Esophagus squamous epithelium (tissue), 5 donors: Measurements from ENCODE around the gene DOCK2. TPM values are rescaled to one million over a fixed set of nuclear protein-coding genes. Genes with fewer than 3 reads are reported as not detected.

ENCODE experiments used
- DNase-seq: peaks from one replicate; lab custom pipeline; 2025; lab: John Stamatoyannopoulos, UW
- H3K27ac ChIP-seq, 4 donors: fragments of 200-600 bp; sonication (generic); one replicate each; pipeline ENCODE4 v1.5.1; 2016 to 2019; ENCODE audit warnings: mild to moderate bottlenecking in 1 of 4
- H3K27me3 ChIP-seq, 4 donors: fragments of 200-600 bp; sonication (generic); 1 replicate in 3 of 4; 2 replicates in 1 of 4; pipeline versions ENCODE4 v1.5.1 to v1.6.0; 2017 to 2021; ENCODE audit warnings: antibody characterized with exemption in 1 of 4
- H3K36me3 ChIP-seq, 3 donors: fragments of 200-600 bp; sonication (generic); one replicate each; pipeline ENCODE4 v1.5.1; 2016 to 2019
- H3K4me1 ChIP-seq, 3 donors: fragments of 200-600 bp; sonication (generic); one replicate each; pipeline ENCODE4 v1.5.1; 2017 to 2019
- H3K4me3 ChIP-seq, 4 donors: fragments of 200-600 bp; sonication (generic); 1 replicate in 3 of 4; 2 replicates in 1 of 4; pipeline ENCODE4 v1.5.1; 2016 to 2019; ENCODE audit warnings: mild to moderate bottlenecking in 2 of 4, moderate library complexity in 1 of 4
- H3K9me3 ChIP-seq, 3 donors: fragments of 200-600 bp; sonication (generic); one replicate each; pipeline ENCODE4 v1.5.1; 2016 to 2019
- CTCF ChIP-seq, 6 experiments: fragments of 450-650 bp in 4 of 6; fragments of 200-600 bp in 2 of 6; sonication (generic) in 2 of 6; IDR thresholded peaks; one replicate each; pipeline ENCODE4 v1.5.1; 2016 to 2019; ENCODE audit warnings: antibody characterized with exemption in 6 of 6, mild to moderate bottlenecking in 4 of 6, moderate library complexity in 4 of 6
- POLR2A ChIP-seq, 4 donors: fragments of 450-650 bp; IDR thresholded peaks; one replicate each; pipeline ENCODE4 v1.6.1; 2017; ENCODE audit warnings: antibody characterized with exemption in 4 of 4, mild to moderate bottlenecking in 4 of 4, moderate library complexity in 3 of 4
- WGBS, 2 donors: methylation state at CpG; one replicate each; pipeline ENCODE4 v1.1.5; 2018; 5-methylcytosine and 5-hydroxymethylcytosine counted together
- intact Hi-C: fragments of 100-400 bp; cut with DNase I; formaldehyde crosslinking; loops from one replicate; pipeline ENCODE4 v1.15.0; 2022
- total RNA-seq, 4 donors: library from RNA; depleted of rRNA; stranded (reverse); fragments of >200 nt; gene quantifications; one replicate each; pipeline ENCODE4 v1.1.0, GENCODE V29; 2016
- donor health status: DM: yes; HTN: yes; CAD: no.

Gene DOCK2
- total RNA-seq, 4 donors from 2014 or later: 4.1 to 14.5 (median 10.0) TPM

DNA sequence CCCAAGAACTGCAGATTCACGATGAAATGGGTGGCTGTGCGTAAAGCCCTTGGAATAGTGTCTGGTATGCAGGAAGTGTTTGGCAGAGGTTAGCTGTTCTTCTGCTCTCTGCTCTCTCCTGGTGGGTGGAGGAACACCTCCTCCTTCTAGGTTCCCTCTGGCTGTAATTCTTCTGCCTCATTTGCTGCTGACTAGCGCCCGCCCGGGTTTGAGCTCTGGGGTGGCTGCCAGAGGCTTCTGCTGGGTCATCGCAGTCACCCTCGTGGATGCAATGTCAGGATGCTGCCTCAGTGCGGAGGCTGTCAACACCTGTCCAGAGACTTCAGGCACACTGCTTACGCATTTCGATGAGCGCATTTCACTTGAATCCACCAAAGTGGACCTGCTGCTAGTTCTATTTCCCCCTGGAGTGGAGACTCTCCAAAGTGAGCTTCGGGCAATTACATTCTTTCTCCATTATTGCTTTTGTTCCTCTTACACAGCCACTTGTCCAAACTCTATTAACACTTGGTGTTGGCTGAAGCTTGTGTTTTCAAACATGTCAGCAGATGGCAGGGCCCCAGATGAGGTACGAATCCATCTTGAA, 11.7 kb downstream of the DOCK2 start:
- no peak for TF ChIP-seq POLR2A (IDR thresholded peaks at IDR 0.05)
- Histone ChIP-seq H3K9me3 (no peaks in the 10 kb centered on the region), H3K36me3 (no peaks in the 10 kb centered on the region), H3K27ac (no peak overlapping the region), H3K27me3 (peaks cover 0 to 14% (median 0%) of the 10 kb centered on the region in 4 donors), H3K4me1 (peaks cover 0 to 28% (median 13%) of the 10 kb centered on the region in 3 donors), H3K4me3 (no peak overlapping the region)
- WGBS, 2 donors: 67 to 68% methylated on average over 10 to 13 of the region's 13 CpGs
- intact Hi-C loops: no loop called here
- DNase-seq: no peak

GRCh38 chr5:169649486-169649885, 12.4 kb downstream of the DOCK2 start:
- WGBS, 2 donors: 66 to 76% methylated on average over 7 of the region's 7 CpGs
- DNase-seq: no peak
- H3K4me1 ChIP-seq: peaks cover 0 to 28% (median 13%) of the 10 kb centered on the region in 3 donors
- no peaks in the 10 kb centered on the region for H3K9me3 ChIP-seq
- H3K36me3 ChIP-seq: no peaks in the 10 kb centered on the region
- no peak overlapping the region for H3K27ac ChIP-seq
- H3K4me3 ChIP-seq: no peak overlapping the region
- H3K27me3 ChIP-seq: peaks cover 0 to 14% (median 0%) of the 10 kb centered on the region in 4 donors
- intact Hi-C loops: no loop called here
- TF ChIP-seq CTCF (IDR thresholded peaks at IDR 0.05) (no peak), POLR2A (IDR thresholded peaks at IDR 0.05) (no peak)

DNA sequence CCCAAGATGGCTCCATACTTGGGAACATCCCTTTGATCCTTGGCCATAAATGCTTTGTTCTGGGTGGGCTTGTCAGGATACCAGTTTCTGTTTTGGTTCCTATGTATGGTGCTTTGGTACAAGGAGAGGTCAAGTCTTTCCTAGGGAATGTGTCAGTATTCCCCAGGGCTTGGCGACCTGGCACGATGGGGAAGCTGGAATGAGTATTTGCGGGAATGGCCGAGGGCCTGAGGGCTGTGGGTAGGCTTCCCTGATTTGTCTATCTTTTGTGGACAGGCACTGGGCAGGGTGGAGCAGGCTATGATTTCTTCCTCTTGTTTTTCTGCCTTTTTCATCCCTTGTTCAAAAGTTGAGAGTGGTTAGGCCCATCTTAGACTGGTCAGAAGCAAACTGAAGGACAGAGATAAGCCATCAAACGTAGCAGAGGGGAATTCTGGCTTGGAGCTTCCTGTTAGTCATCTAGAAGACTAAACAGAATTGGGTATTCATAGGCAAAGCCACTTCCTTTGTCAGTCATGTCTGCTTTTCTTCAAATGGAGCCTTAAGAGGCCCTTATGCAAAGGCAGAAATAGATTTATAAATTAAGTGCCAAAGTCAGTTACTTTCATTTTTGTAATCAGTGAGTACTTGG, 13.7 kb downstream of the DOCK2 start:
- H3K27me3 ChIP-seq: peaks cover 0 to 14% (median 0%) of the 10 kb centered on the region in 4 donors
- H3K36me3 ChIP-seq: no peaks in the 10 kb centered on the region
- H3K4me3 ChIP-seq: no peak overlapping the region
- 40 to 52% methylated on average over 2 to 5 of the region's 5 CpGs for WGBS, 2 donors
- intact Hi-C loops: no loop called here
- no peak for DNase-seq
- TF ChIP-seq CTCF (IDR thresholded peaks at IDR 0.05): no peak
- TF ChIP-seq POLR2A (IDR thresholded peaks at IDR 0.05): no peak
- peak overlapping the region in 1 of 4 donors; percentile 17 for H3K27ac ChIP-seq
- H3K4me1 ChIP-seq: peaks cover 0 to 28% (median 13%) of the 10 kb centered on the region in 3 donors
- no peaks in the 10 kb centered on the region for H3K9me3 ChIP-seq

DNA sequence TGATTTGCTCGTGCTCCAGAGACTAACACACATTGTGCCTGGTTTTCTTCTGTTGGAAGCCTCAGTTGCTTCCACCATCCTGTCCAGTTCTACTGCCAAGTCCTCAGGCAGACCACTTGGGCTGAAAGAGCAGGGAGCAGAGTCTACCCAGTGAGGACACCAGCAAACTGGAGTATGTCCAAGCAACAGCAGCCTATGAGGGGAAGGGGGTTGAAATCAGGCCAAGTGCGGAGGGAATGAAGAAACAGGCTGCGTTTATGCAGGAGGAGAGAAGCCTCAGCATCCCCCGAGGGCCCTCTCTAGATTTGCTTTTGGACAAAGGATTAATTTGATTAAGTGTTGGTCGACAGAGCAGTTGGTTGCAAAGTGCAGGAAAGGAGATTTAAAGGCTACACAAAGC, 14.5 kb downstream of the DOCK2 start:
- no peaks in the 10 kb centered on the region for H3K9me3 ChIP-seq
- H3K36me3 ChIP-seq: no peaks in the 10 kb centered on the region
- H3K4me1 ChIP-seq: peaks cover 0 to 28% (median 13%) of the 10 kb centered on the region in 3 donors
- no peak overlapping the region for H3K27ac ChIP-seq
- TF ChIP-seq CTCF (IDR thresholded peaks at IDR 0.05) (no peak), POLR2A (IDR thresholded peaks at IDR 0.05) (no peak)
- no peak overlapping the region for H3K4me3 ChIP-seq
- intact Hi-C loops: no loop called here
- 33 to 48% methylated on average over 5 of the region's 5 CpGs for WGBS, 2 donors
- DNase-seq: no peak
- H3K27me3 ChIP-seq: peaks cover 0 to 14% (median 0%) of the 10 kb centered on the region in 4 donors

DNA sequence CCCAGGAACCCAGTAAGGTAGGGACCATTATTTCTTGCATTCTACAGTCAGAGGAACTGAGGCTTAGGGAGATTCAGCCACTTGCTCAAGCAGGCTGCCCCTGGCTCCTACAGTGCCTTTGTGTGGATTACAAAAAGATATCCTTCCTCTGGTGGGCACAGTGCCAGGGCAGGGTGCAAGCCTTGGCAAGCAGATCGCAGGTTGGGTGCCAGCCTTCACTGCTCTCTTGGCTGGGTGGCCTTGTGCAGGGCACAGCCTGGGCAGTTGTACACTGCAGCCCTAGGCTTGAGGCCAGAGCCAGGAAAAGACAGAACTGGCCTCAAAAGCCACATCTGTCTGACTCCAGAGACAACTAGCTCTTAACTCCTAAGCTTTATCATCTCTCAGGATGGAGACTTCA, 15.0 kb downstream of the DOCK2 start:
- peaks cover 0 to 11% (median 0%) of the 10 kb centered on the region in 4 donors for H3K27me3 ChIP-seq
- H3K9me3 ChIP-seq: no peaks in the 10 kb centered on the region
- DNase-seq: no peak
- WGBS, 2 donors: 0% methylated on average over 1 of the region's 1 CpG; no CpG with 5 or more reads in 1 of the 2 donors
- no peak overlapping the region for H3K4me3 ChIP-seq
- TF ChIP-seq CTCF (IDR thresholded peaks at IDR 0.05) (no peak), POLR2A (IDR thresholded peaks at IDR 0.05) (no peak)
- H3K4me1 ChIP-seq: peaks cover 0 to 28% (median 13%) of the 10 kb centered on the region in 3 donors
- H3K36me3 ChIP-seq: no peaks in the 10 kb centered on the region
- H3K27ac ChIP-seq: no peak overlapping the region
- intact Hi-C loops: no loop called here
